ENCODE data around the gene CDKAL1. TPM values are rescaled to one million over a fixed set of nuclear protein-coding genes. Genes with fewer than 3 reads are reported as not detected.

CDKAL1 gene
- total and polyA plus RNA-seq, 8 donors, result 3.4 to 36.7 (median 10.4) TPM

DNA sequence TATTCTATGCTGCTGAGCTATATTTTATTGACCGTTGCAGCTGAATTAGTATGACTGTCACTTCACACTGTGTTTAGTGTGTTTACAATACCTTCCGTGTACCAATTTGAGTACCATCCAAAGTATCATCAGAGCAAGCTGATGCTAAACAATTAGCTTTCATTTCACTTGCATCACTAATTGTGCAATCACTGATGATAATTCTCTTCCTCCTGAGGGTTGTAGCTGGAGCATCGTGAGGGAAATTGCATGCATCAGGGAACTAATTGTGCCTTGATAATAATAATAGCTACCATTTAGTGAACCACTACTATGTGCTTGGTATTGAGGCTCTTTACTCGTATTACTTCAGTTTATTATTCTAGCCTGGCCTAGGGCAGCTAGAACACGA lies 674.5 kb downstream of the CDKAL1 start:
- 88 to 96% (median 91%) methylated on average over 5 of the region's 5 CpGs for WGBS, 5 donors
- H3K36me3 ChIP-seq, result peaks cover 0 to 26% (median 15%) of the 10 kb centered on the region in 4 donors
- H3K9me3 ChIP-seq, result no peaks in the 10 kb centered on the region
- no peaks in the 10 kb centered on the region for H3K4me1 ChIP-seq
- no peaks in the 10 kb centered on the region for H3K27me3 ChIP-seq
- no peak overlapping the region for H3K27ac ChIP-seq
- H3K4me3 ChIP-seq, result no peak overlapping the region
- TF ChIP-seq EP300 (IDR thresholded peaks at IDR 0.05), result no peak
- TF ChIP-seq POLR2AphosphoS5 (IDR thresholded peaks at IDR 0.05), result no peak
- TF ChIP-seq, protein P1, sequence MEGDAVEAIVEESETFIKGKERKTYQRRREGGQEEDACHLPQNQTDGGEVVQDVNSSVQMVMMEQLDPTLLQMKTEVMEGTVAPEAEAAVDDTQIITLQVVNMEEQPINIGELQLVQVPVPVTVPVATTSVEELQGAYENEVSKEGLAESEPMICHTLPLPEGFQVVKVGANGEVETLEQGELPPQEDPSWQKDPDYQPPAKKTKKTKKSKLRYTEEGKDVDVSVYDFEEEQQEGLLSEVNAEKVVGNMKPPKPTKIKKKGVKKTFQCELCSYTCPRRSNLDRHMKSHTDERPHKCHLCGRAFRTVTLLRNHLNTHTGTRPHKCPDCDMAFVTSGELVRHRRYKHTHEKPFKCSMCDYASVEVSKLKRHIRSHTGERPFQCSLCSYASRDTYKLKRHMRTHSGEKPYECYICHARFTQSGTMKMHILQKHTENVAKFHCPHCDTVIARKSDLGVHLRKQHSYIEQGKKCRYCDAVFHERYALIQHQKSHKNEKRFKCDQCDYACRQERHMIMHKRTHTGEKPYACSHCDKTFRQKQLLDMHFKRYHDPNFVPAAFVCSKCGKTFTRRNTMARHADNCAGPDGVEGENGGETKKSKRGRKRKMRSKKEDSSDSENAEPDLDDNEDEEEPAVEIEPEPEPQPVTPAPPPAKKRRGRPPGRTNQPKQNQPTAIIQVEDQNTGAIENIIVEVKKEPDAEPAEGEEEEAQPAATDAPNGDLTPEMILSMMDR (IDR thresholded peaks at IDR 0.05), result no peak
- TF ChIP-seq POLR2A (IDR thresholded peaks at IDR 0.05), result no peak
- DNase-seq, result no peak
- intact Hi-C loops (cut with DNase I; ENCODE audit: low total_unique reads), result no loop called here

DNA sequence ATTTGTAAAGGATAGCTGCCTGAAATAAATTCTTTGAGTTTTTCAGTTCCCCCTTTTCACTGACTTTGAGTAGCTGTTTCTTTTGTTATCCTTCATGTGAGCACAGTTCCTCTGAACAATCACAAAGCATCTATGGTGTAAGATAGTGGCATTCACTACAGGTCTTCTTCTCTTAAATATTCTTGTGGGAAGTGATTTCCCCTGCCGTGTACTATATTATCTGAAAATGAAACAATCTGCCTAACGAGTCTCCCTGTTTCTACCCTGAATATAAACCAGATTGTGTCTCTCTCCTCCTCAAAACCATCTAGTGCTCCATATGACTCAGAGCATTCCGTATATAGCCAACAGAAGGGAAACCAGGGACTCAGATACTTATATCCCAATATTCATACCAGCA lies 679.2 kb downstream of the CDKAL1 start:
- no peaks in the 10 kb centered on the region for H3K4me1 ChIP-seq
- H3K9me3 ChIP-seq, result no peaks in the 10 kb centered on the region
- WGBS, 5 donors, result 83 to 96% (median 87%) methylated on average over 3 of the region's 3 CpGs
- no peak for DNase-seq
- intact Hi-C loops (cut with DNase I; ENCODE audit: low total_unique reads), result no loop called here
- H3K4me3 ChIP-seq, result no peak overlapping the region
- no peak for TF ChIP-seq POLR2AphosphoS5 (IDR thresholded peaks at IDR 0.05)
- no peaks in the 10 kb centered on the region for H3K27me3 ChIP-seq
- H3K27ac ChIP-seq, result no peak overlapping the region
- H3K36me3 ChIP-seq, result peaks cover 0 to 29% (median 19%) of the 10 kb centered on the region in 4 donors

DNA sequence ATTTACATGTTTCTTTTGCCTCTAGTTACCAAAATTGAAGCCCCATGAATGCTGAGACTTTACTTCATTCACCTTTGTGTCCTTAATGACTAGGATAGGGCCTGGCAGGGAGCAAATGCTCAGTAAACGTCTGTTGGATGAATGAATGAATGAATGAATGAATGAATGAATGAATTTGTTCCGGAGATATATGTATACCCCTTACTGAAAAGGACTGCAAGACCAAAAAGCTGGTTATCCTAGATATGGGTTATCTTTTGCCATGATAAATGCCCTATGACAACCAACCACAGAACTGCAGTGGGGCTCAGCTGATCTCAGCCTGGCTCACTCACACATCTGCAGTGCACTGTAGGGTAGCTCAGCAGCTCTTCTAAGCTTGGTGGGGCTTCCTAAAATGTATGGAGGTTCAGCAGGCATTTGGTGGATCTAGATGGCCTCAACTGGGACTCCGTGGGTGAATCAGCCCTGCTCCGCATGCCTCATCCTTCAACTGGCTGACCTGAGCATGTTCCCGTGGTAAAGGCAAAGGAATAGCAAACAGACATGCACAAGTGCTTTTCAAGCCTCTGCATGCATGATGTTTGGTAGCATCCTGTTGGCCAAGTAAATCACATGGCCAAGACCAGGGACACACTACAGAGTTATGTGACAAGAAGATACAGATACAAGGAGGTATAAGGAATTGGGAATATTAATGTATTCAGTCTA lies 680.6 kb downstream of the CDKAL1 start:
- DNase-seq, result no peak
- Histone ChIP-seq H3K36me3 (peaks cover 0 to 23% (median 14%) of the 10 kb centered on the region in 4 donors), H3K4me3 (no peak overlapping the region), H3K27ac (no peak overlapping the region), H3K27me3 (no peaks in the 10 kb centered on the region), H3K9me3 (no peaks in the 10 kb centered on the region), H3K4me1 (peaks cover 0 to 2% (median 0%) of the 10 kb centered on the region in 4 donors)
- intact Hi-C loops (cut with DNase I; ENCODE audit: low total_unique reads), result no loop called here
- no peak for TF ChIP-seq POLR2A (IDR thresholded peaks at IDR 0.05)
- no peak for TF ChIP-seq EP300 (IDR thresholded peaks at IDR 0.05)
- TF ChIP-seq POLR2AphosphoS5 (IDR thresholded peaks at IDR 0.05), result no peak
- TF ChIP-seq, protein P1 (IDR thresholded peaks at IDR 0.05), result no peak
- 79 to 95% (median 90%) methylated on average over 5 of the region's 5 CpGs for WGBS, 5 donors

DNA sequence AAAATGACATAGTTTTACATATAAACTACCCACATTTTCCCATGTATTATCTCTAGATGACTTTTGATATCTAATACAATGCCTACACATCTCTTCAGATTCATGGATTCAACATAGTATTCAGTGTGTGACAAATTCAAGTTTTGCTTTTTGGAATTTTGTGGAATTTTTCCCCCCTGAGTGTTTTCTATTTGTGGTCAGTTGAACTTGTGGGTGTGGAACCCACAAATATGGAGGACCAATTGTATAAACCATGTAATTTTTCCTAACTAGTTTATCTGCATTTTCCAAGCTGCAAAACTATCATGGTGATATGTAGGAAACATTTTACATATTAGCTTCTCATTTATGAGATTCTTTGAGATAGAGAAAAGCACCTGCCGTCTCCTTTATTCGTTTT lies 685.0 kb downstream of the CDKAL1 start:
- Histone ChIP-seq H3K27ac (no peak overlapping the region), H3K27me3 (no peaks in the 10 kb centered on the region), H3K4me1 (peaks cover 0 to 11% (median 5%) of the 10 kb centered on the region in 4 donors), H3K9me3 (no peaks in the 10 kb centered on the region), H3K4me3 (no peak overlapping the region), H3K36me3 (peaks cover 0 to 9% (median 4%) of the 10 kb centered on the region in 4 donors)
- no peak for TF ChIP-seq POLR2AphosphoS5 (IDR thresholded peaks at IDR 0.05)
- TF ChIP-seq, protein P1 (IDR thresholded peaks at IDR 0.05), result no peak
- TF ChIP-seq EP300 (IDR thresholded peaks at IDR 0.05), result no peak
- no peak for TF ChIP-seq POLR2A (IDR thresholded peaks at IDR 0.05)
- intact Hi-C loops (cut with DNase I; ENCODE audit: low total_unique reads), result no loop called here
- DNase-seq, result no peak
- WGBS, 5 donors, result 90 to 100% (median 95%) methylated on average over 2 of the region's 2 CpGs

DNA sequence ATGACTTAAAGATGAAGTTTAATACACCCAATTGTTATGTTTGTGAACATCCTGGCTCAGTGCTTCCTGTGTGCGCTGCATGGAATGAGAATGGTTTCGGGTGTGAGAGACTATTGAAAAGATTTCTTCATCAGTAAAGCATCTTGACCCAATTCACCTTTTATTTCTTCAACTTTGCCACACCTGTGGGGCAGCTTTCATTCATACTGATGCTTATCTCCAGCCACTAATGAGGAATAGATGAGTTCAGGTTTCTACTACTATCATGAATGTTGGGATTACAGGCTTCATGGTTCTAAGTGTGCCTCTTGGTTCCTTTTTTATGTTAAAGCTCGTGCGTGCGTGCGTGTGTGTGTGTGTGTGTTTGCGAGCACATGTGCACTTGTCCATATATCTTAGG lies 685.6 kb downstream of the CDKAL1 start:
- H3K27ac ChIP-seq, result peak overlapping the region in 1 of 5 donors; percentile 12
- no peak for TF ChIP-seq POLR2A (IDR thresholded peaks at IDR 0.05)

More for the DNA sequence above, 685.6 kb downstream of the CDKAL1 start:
- Histone ChIP-seq H3K4me3 (no peak overlapping the region), H3K9me3 (no peaks in the 10 kb centered on the region), H3K27me3 (no peaks in the 10 kb centered on the region), H3K36me3 (peaks cover 0 to 7% (median 1%) of the 10 kb centered on the region in 4 donors), H3K4me1 (peaks cover 0 to 11% (median 5%) of the 10 kb centered on the region in 4 donors)
- WGBS, 5 donors, result 38 to 73% (median 53%) methylated on average over 7 of the region's 7 CpGs
- intact Hi-C loops (cut with DNase I; ENCODE audit: low total_unique reads), result no loop called here
- no peak for DNase-seq
